Measurements from ENCODE around the gene ERICH2.

The ERICH2 gene

GRCh38 chr2:170813611-170814532, 43.7 kb downstream of the ERICH2 start:
- TF ChIP-seq TAF1 (IDR thresholded peaks at IDR 0.05; ENCODE audit: borderline replicate concordance, low read depth, low read length) (no peak), POLR2A (IDR thresholded peaks at IDR 0.05; ENCODE audit: low read depth, low read length) (no peak), POLR2AphosphoS5 (IDR thresholded peaks at IDR 0.05; ENCODE audit: low read depth, low read length) (no peak)

GRCh38 chr2:170814533-170815230, 44.5 kb downstream of the ERICH2 start:
- TF ChIP-seq TAF1 (IDR thresholded peaks at IDR 0.05; ENCODE audit: borderline replicate concordance, low read depth, low read length) = no peak
- TF ChIP-seq POLR2A (IDR thresholded peaks at IDR 0.05; ENCODE audit: low read depth, low read length) = no peak
- TF ChIP-seq POLR2AphosphoS5 (IDR thresholded peaks at IDR 0.05; ENCODE audit: low read depth, low read length) = no peak
- no peak for FAIRE-seq
- DNase-seq (ENCODE audit: insufficient read length) = no peak

More at GRCh38 chr2:170813611-170814532, 43.7 kb downstream of the ERICH2 start:
- FAIRE-seq = no peak
- DNase-seq (ENCODE audit: insufficient read length) = no peak

GRCh38 chr2:170815311-170815710, 45.1 kb downstream of the ERICH2 start:
- FAIRE-seq = no peak
- DNase-seq (ENCODE audit: insufficient read length) = no peak
- no peak for TF ChIP-seq TAF1 (IDR thresholded peaks at IDR 0.05; ENCODE audit: borderline replicate concordance, low read depth, low read length)
- TF ChIP-seq POLR2AphosphoS5 (IDR thresholded peaks at IDR 0.05; ENCODE audit: low read depth, low read length) = no peak
- TF ChIP-seq POLR2A (IDR thresholded peaks at IDR 0.05; ENCODE audit: low read depth, low read length) = no peak

DNA sequence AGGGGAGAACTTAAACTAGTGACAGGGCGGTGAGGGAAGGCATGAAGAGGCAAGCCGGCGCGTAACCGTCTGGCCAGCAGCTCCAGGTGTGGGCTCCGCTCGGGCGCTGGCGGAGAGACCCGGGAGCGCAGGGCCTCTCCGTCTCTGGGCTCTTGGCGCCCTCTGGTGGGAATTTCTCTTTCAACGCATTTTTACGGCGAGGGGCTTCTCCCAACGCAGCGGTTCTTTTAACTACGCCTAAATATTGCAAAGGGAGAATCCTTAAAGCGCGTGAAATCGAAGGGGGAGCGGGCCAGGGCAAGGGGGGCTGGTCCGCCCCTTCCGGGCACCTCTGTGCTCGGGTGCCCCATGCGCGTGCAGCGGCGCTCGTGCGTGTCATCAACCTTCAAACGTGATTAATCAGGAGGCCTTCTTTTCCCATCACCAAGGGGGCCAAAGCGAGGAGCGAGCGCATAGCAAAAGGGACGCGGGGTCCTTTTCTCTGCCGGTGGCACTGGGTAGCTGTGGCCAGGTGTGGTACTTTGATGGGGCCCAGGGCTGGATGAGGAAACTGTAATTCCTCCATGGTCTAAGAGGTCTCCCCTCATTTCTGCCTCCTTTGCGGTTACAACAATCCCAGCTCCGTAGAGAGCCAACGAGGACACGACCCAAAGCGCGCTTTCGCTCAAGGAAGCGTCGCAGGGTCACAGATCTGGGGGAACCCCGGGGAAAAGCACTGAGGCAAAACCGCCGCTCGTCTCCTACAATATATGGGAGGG, 45.7 kb downstream of the ERICH2 start:
- FAIRE-seq (peak; percentile 67), DNase-seq (ENCODE audit: insufficient read length) (peak; percentile 73)
- TF ChIP-seq TAF1 (IDR thresholded peaks at IDR 0.05; ENCODE audit: borderline replicate concordance, low read depth, low read length) (no peak), POLR2A (IDR thresholded peaks at IDR 0.05; ENCODE audit: low read depth, low read length) (no peak), POLR2AphosphoS5 (IDR thresholded peaks at IDR 0.05; ENCODE audit: low read depth, low read length) (no peak)

- FAIRE-seq (no peak), DNase-seq (ENCODE audit: insufficient read length) (peak; percentile 57)
- TF ChIP-seq POLR2AphosphoS5 (IDR thresholded peaks at IDR 0.05; ENCODE audit: low read depth, low read length) = no peak
- TF ChIP-seq TAF1 (IDR thresholded peaks at IDR 0.05; ENCODE audit: borderline replicate concordance, low read depth, low read length) = no peak
- no peak for TF ChIP-seq POLR2A (IDR thresholded peaks at IDR 0.05; ENCODE audit: low read depth, low read length)
Measured at GRCh38 chr2:170816504-170817092, 46.4 kb downstream of the ERICH2 start, which contains the start of gene GAD1. Gene GAD1 (plus strand): TSS chr2:170816887. CDS start chr2:170818592, 1,705 bp downstream.

GRCh38 chr2:170817093-170818035, 47.2 kb downstream of the ERICH2 start:
- TF ChIP-seq POLR2AphosphoS5 (IDR thresholded peaks at IDR 0.05; ENCODE audit: low read depth, low read length) (no peak), POLR2A (IDR thresholded peaks at IDR 0.05; ENCODE audit: low read depth, low read length) (no peak), TAF1 (IDR thresholded peaks at IDR 0.05; ENCODE audit: borderline replicate concordance, low read depth, low read length) (no peak)
- DNase-seq (ENCODE audit: insufficient read length) = no peak
- no peak for FAIRE-seq

DNA sequence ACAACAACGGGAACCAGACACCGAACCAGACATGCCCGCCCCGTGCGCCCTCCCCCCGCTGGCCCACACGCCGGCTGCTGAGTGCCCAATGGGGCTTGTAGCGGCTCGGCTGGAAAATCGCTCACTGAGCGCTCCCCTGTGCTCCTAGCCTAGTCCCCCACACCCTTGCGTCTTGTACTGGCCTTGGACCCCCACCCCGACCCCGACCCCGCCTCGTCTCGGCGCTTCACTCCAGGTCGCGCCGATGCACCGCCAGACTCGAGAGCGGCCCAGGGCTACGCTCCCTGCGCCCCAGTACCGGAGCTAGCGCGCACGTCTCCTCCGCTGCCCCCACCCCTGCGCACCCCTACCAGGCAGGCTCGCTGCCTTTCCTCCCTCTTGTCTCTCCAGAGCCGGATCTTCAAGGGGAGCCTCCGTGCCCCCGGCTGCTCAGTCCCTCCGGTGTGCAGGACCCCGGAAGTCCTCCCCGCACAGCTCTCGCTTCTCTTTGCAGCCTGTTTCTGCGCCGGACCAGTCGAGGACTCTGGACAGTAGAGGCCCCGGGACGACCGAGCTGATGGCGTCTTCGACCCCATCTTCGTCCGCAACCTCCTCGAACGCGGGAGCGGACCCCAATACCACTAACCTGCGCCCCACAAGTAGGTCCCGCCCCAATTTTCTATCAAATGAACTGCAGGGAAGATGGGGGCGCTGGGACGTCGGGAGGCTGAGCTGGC, 48.0 kb downstream of the ERICH2 start:
- DNase-seq (ENCODE audit: insufficient read length) (no peak), FAIRE-seq (no peak)
- TF ChIP-seq TAF1 (IDR thresholded peaks at IDR 0.05; ENCODE audit: borderline replicate concordance, low read depth, low read length) = no peak
- no peak for TF ChIP-seq POLR2A (IDR thresholded peaks at IDR 0.05; ENCODE audit: low read depth, low read length)
- TF ChIP-seq POLR2AphosphoS5 (IDR thresholded peaks at IDR 0.05; ENCODE audit: low read depth, low read length) = no peak

GRCh38 chr2:170818752-170819470, 48.7 kb downstream of the ERICH2 start:
- FAIRE-seq = no peak
- TF ChIP-seq POLR2AphosphoS5 (IDR thresholded peaks at IDR 0.05; ENCODE audit: low read depth, low read length) (no peak), POLR2A (IDR thresholded peaks at IDR 0.05; ENCODE audit: low read depth, low read length) (no peak), TAF1 (IDR thresholded peaks at IDR 0.05; ENCODE audit: borderline replicate concordance, low read depth, low read length) (no peak)
- no peak for DNase-seq (ENCODE audit: insufficient read length)
